ENCODE results near the gene HOXA9.

DNA sequence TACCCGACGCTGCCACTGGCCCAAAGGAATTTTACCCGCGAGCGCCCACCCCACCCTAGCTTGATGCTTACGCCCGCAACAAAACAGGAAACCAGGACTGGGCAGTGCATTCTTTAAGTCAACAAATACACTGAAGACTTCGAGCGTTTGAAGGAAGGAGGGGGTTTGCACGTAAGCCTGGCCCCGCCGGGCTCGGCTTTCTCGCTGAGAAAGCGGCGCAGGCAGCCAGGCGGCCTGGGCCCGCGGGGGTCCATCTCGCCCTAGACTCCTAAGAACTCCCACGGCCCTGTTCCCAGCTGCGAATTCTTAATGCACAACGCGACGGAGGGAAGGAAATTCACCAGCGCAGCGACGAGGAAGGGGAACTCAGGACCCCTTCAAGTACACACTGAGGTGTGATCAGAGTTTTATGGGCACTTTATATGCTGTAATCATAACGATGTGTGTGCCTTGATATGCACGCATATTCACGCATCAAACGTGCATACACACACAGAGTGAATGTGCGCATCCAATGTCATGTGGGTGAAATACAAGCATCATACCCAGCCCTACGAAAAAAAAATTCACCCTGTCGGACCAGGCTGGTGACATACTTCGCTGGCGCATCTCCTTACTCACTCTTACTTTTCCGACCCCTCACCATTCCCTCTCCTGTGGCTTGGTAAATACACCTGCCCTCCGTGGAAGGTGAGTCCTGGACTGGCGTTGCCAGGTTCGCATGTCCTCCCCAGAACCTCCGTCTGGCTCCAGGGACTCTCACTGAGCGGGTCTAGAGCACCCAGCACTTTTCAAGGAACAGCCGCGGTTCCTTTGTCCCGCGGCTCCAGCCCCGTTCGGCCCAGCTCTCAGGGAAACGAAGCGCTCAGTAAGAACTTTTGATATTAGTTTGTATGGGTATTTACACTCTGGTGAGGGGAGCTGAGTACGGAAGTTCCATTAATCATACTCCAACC lies 40.3 kb upstream of the HOXA9 start:
- TF ChIP-seq EZH2phosphoT487 (IDR thresholded peaks at IDR 0.05; ENCODE audit: borderline replicate concordance, low read depth, low read length): no peak
- TF ChIP-seq, protein P1, sequence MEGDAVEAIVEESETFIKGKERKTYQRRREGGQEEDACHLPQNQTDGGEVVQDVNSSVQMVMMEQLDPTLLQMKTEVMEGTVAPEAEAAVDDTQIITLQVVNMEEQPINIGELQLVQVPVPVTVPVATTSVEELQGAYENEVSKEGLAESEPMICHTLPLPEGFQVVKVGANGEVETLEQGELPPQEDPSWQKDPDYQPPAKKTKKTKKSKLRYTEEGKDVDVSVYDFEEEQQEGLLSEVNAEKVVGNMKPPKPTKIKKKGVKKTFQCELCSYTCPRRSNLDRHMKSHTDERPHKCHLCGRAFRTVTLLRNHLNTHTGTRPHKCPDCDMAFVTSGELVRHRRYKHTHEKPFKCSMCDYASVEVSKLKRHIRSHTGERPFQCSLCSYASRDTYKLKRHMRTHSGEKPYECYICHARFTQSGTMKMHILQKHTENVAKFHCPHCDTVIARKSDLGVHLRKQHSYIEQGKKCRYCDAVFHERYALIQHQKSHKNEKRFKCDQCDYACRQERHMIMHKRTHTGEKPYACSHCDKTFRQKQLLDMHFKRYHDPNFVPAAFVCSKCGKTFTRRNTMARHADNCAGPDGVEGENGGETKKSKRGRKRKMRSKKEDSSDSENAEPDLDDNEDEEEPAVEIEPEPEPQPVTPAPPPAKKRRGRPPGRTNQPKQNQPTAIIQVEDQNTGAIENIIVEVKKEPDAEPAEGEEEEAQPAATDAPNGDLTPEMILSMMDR (conservative IDR thresholded peaks at IDR 0.05; ENCODE audit: low read length): no peak

Data from OCI-LY7 (cell line).